NOMO-1 treated with dmso at 0.1 percent for 144 hours (cell line): ENCODE measurements around the gene TENM3.

Source experiments
- DNase-seq: peaks from one replicate; lab custom pipeline; 2025; ENCODE audit not compliant: unreplicated experiment; lab: John Stamatoyannopoulos, UW

Gene TENM3

DNA sequence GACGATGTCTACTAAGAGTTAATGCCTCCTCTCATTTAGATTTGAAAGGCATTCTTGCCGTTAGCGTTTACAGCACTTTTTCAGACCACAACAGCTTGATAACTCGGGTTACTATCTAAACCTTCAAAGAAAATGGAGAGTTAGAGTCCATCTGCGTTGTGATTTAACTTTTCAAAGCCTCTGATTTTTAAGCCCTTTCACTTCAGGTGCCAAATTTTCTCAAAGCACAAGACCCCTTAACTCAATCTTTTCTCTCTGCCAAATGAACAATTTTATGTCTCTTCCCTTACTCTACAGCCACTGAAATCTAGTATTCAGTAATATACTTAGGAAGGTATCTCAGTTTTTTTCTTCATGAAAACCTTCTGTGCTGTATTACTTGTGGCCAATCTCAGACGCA lies 310.5 kb downstream of the TENM3 start:
- no peak for DNase-seq

DNA sequence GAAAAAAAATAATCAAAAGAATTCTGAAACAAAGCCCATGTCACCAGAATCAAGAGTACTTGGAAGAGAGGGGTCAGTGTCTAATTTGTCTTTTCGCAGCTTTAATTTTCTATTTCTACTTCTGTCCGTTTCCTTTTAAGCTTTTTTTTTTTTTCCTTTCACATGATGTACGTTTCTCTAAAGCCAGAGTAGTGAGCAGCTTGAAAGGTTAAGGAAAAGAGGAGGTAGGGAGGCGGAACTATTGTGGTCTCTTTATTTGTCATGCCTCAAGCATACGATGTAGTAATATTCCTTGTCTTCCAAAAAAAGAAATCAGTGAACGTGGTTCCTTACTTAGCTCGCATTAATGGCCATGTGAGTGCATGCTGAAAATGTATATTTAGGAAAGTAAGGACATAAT lies 311.5 kb downstream of the TENM3 start:
- no peak for DNase-seq

- DNase-seq = no peak
Measured at GRCh38 chr4:182555997-182556418, 312.8 kb downstream of the TENM3 start.

GRCh38 chr4:182556580-182556979 lies 313.4 kb downstream of the TENM3 start:
- no peak for DNase-seq

DNA sequence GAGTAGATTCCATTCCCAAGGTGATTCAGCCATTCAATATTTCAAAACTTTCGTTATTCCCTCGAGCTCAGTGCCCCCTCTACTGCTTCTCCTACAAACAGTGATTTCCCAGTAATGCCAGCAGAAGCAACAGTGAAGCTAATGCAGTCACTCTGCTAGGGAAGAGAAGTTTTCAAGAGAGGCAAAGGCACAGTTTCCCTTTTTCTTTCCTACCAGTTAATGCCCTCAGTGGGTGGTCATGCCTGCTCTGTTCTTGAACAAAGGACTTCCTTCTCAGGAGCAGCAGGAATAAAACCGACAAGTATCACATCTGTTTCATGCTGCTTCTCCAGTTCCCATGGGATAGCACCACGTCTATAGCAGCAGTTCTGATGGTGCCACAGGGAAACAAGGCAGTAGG lies 317.2 kb downstream of the TENM3 start:
- DNase-seq = no peak

DNA sequence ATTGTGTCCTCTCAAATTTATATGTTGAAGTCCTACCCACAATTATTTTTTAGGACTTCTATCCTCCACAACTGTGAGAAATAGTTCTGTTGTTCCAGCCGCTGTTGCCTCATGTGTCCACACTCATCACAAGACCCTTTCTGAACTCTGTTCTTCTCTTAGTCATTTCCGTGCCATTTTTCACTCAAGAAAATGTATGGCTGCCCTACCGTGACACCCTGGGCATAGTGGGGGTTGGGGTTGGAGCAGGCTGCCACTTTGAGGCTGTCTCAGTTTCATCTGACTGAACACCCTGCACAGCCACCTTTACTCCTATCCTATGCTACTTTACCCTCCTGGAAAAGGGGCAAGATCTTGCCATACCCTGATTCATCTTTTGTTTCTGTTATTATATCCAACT lies 319.1 kb downstream of the TENM3 start:
- no peak for DNase-seq

DNA sequence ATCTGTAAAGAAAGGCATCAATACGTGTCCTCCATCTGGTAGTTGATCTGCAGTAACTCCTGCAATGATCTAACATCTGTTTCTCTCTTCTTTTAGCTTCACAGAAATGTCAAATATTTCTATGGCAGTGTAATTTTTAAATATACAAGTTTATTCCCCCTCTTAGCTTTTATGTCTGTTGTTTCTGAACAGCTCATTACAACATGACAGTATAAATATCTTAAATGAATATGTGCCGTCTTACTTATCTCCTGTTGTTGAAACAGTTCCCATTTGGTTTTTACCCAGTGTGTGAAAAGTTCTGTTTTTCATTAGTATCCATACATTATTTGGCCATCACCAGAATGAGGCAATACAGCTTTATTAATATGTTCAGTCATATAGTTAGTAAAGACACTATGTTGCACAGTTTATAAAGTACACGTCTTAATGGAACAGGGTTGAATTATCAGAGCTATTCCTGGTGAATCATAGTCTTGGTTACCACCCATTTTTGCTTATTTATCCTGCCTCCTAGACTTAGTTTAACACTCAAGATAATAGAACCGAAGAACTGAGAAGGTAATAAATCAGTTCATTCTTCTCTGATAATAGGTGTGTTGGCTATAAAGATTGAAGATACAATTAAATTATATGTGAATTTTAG lies 321.6 kb downstream of the TENM3 start:
- no peak for DNase-seq

DNA sequence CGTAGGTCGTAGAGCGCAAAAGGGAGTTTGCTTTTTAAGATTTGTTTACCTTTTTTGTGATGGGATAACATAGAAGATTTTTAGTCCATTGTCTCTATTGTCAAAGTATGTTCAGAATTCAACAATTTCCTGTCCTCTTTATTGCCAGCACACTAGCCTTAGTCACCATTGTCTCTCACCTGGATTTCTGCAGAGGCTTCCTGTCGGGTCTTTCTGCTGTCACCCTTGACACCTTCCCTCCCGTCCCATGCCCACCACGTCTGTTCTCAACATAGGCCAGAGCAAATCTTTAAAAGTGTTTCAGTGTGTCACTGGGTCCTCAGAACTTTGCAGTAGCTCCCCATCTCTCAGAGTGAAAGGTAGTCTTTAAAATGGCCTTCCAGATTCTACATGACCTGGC lies 323.9 kb downstream of the TENM3 start:
- no peak for DNase-seq

- no peak for DNase-seq
Measured at GRCh38 chr4:182569561-182569960, 326.4 kb downstream of the TENM3 start.

DNA sequence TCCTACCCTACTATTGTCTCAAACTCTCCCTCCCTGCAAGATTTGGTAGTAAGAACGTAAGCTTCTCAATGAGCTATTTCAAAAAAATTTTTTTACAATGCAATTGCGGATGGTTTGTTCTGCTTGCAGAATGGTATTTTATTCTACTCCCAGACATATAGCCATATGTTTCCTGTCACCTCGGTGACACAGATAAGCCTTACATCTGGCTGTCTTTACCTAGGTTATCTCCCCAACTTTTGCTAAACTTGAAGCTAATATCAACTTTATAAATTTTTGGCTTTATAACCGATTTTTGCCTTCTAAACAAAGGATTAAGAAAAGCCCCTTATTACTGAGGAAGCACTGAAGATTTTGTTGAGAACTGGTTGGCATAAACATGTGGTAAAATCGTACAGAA lies 331.5 kb downstream of the TENM3 start:
- no peak for DNase-seq

DNA sequence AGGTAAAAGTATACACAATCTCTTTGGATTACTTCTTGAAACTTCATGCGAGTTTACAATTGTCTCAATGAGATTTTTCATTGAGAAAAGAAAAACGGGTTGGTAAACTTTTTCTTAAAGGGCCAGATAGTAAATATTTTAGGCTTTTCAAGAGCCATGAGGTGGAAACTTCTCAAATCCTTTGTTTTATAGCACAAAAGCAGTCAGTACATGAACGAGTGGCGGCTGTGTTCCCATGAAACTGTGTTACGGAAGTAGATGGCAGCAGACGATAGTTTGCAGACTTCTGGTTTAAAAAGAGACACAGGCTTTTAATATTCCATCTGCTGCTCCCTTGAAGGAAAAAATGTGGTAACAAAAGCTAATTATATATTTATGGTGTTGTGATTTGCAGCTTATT lies 332.0 kb downstream of the TENM3 start:
- DNase-seq = no peak

DNA sequence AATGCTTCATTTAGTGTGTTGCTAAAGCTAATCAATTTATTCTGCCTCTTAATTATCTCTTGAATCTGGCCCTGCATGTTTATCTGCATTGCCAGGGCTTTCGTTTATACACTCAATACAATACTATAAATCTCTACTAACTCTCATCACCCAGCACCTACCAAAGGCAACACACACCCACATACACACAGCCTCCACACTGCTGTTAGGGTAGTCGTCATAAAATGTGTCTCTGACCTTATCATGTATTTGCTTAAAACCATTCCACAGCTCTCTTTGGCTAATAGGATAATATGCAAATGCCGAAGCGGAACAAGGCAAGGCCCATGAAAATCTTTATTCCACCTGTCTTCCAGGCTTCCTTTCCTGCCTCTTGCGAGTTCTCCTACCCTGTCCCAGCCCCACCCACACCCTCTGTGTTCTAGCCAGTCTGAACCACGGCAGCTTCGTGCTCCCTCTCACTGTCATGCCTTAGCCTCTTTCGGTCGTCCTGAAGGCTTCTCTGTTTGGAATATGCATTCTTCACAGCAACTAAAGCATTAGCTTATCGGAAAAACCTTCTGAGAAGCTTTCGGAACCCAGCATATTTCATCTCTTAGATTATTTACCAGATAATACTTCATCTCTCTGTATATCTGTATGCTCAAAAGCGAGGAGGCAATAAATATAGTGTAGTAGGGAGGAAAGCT lies 333.5 kb downstream of the TENM3 start:
- DNase-seq = no peak

- DNase-seq = no peak
Measured at GRCh38 chr4:182577411-182577810, 334.2 kb downstream of the TENM3 start.

DNA sequence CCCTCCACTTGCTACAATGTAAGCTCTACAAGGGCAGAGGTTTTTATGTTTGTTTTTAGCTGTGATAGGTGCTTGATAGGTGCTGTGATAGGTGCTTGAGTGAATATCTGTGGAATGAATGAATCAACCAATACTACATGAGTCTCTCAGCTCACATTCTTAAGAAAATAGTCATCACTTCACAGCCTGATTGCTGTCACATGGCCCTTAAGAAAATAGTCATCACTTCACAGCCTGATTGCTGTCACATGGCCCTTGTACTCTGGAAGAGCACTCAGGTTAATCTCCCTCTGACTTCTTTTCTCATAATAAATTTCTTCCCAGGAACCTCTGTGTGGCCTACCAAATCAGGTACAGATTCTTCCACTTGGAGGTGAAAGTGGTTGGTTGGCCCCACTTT lies 335.2 kb downstream of the TENM3 start:
- no peak for DNase-seq

GRCh38 chr4:182582245-182582644 lies 339.0 kb downstream of the TENM3 start:
- DNase-seq = no peak

- no peak for DNase-seq
Measured at GRCh38 chr4:182583703-182584415, 340.7 kb downstream of the TENM3 start.

DNA sequence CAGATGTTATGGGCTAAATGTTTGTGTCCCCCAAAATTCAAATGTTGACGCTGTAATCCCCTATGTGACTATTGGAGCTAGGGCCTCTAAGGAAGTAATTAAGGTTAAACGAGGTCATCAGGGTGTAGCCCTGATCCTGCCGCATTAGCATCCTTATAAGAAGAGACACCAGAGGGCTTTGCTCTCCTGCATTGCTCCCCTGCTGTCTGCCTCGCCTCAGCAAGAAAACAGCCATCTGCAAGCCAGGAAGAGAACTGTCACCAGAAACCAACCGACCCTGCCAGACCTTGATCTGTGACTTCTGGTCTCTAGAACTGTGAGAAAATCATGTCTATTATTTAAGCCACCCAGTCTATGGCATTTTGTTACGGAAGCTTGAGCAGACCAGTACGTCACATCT lies 342.1 kb downstream of the TENM3 start:
- DNase-seq = no peak

DNA sequence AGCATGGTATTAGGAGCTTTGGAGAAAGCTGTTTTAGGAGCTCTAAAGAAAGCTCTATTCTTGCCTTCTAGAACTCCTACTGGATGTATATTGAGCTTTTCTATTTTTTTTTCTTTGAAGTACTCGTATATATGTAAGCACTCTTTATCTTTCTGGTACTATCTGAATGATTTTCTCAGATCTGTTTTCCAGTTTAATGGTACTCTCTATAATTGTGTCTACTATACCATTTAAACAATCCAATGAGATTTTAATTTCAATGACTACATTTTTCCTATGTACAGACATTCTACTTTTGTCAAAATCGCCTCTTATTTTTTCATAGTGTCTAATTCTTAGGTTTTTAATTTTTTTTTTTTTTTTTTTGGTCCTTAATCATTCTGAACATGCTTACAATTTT lies 345.9 kb downstream of the TENM3 start:
- DNase-seq = no peak

- no peak for DNase-seq
Measured at GRCh38 chr4:182593402-182593801, 350.2 kb downstream of the TENM3 start.

- no peak for DNase-seq
Measured at GRCh38 chr4:182593864-182594263, 350.7 kb downstream of the TENM3 start.

DNA sequence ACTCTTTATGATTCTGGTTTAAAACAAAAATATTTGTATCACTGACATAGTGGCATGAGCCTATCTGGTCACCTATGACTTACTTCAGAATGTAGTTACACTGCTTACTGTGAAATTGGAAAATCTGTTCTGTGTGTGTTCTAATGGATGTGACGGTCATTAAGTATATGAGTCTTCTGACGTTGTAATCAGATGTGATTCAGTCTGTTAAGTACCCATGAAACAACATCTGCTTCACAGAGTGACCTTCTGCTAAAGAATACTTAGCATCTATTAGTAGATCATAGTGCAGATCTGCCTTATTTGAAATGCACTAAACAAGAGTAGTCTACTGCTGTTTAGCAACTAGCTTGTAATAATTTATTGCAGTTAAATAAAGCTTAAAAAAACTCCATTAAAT lies 356.9 kb downstream of the TENM3 start:
- no peak for DNase-seq

DNA sequence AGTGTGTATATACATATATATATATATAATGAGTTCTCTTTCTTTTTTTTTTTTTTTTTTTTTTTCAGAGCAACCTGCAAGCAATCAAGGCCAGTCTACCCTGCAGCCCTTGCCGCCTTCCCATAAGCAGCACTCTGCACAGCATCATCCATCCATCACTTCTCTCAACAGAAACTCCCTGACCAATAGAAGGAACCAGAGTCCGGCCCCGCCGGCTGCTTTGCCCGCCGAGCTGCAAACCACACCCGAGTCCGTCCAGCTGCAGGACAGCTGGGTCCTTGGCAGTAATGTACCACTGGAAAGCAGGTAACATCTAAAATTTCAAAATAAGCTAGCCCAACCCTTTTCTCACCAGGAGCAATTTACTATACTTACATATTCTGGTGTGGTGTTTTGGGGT lies 357.7 kb downstream of the TENM3 start:
- DNase-seq = no peak
